ENCODE data around the gene CDH23. TPM values are rescaled to one million over a fixed set of nuclear protein-coding genes. Genes with fewer than 3 reads are reported as not detected.

The CDH23 gene
- total and polyA plus RNA-seq, 9 of the 15 experiments (the other 6 are each of a cell fraction or from before 2014, with no cell fraction given), result 0.18 to 1.2 (median 0.47) TPM

DNA sequence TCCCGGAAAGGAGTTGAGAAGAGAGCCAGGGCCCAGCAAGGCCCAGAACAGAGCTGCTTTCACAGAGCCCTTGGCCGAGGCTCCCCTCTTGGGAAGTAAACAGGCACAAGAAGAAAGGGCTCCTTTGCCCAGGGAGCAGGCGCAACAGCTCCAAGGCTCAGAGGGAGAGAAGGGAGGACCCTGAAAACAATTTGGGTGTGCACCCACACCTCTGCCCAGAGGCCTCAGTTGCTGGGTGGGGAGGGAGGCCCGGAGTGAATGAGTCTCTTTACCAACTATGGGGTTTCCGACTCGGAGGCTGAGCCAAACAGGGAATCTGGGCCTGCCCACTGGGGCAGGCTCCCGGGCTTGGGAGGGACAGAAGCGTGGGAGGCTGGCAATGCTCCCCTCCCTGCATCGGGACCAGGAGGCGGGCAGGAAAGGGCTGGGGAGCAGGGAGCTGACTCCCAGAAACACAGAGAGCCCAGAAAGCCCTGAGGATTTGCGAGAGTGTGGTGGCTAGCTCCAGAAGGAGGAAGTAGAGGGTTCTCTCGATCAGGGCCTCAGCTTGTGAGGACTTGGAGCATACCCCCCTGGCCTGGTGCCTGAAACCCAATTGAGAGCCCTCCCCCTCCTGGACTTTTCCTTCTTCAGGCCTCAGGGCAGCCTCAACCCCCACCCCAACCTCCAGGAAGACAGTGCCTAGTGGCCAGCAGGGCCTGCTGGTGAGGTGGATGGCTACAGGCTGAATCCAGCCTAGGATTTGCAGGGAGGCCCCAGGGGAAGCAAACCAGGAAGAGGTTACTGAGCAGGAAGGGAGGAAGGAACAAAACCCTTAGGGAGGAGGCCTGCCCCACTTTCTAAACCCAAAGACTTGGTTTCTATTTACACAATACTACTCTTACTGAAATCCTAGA, 316.7 kb downstream of the CDH23 start (continued):
- TF ChIP-seq, protein P1, sequence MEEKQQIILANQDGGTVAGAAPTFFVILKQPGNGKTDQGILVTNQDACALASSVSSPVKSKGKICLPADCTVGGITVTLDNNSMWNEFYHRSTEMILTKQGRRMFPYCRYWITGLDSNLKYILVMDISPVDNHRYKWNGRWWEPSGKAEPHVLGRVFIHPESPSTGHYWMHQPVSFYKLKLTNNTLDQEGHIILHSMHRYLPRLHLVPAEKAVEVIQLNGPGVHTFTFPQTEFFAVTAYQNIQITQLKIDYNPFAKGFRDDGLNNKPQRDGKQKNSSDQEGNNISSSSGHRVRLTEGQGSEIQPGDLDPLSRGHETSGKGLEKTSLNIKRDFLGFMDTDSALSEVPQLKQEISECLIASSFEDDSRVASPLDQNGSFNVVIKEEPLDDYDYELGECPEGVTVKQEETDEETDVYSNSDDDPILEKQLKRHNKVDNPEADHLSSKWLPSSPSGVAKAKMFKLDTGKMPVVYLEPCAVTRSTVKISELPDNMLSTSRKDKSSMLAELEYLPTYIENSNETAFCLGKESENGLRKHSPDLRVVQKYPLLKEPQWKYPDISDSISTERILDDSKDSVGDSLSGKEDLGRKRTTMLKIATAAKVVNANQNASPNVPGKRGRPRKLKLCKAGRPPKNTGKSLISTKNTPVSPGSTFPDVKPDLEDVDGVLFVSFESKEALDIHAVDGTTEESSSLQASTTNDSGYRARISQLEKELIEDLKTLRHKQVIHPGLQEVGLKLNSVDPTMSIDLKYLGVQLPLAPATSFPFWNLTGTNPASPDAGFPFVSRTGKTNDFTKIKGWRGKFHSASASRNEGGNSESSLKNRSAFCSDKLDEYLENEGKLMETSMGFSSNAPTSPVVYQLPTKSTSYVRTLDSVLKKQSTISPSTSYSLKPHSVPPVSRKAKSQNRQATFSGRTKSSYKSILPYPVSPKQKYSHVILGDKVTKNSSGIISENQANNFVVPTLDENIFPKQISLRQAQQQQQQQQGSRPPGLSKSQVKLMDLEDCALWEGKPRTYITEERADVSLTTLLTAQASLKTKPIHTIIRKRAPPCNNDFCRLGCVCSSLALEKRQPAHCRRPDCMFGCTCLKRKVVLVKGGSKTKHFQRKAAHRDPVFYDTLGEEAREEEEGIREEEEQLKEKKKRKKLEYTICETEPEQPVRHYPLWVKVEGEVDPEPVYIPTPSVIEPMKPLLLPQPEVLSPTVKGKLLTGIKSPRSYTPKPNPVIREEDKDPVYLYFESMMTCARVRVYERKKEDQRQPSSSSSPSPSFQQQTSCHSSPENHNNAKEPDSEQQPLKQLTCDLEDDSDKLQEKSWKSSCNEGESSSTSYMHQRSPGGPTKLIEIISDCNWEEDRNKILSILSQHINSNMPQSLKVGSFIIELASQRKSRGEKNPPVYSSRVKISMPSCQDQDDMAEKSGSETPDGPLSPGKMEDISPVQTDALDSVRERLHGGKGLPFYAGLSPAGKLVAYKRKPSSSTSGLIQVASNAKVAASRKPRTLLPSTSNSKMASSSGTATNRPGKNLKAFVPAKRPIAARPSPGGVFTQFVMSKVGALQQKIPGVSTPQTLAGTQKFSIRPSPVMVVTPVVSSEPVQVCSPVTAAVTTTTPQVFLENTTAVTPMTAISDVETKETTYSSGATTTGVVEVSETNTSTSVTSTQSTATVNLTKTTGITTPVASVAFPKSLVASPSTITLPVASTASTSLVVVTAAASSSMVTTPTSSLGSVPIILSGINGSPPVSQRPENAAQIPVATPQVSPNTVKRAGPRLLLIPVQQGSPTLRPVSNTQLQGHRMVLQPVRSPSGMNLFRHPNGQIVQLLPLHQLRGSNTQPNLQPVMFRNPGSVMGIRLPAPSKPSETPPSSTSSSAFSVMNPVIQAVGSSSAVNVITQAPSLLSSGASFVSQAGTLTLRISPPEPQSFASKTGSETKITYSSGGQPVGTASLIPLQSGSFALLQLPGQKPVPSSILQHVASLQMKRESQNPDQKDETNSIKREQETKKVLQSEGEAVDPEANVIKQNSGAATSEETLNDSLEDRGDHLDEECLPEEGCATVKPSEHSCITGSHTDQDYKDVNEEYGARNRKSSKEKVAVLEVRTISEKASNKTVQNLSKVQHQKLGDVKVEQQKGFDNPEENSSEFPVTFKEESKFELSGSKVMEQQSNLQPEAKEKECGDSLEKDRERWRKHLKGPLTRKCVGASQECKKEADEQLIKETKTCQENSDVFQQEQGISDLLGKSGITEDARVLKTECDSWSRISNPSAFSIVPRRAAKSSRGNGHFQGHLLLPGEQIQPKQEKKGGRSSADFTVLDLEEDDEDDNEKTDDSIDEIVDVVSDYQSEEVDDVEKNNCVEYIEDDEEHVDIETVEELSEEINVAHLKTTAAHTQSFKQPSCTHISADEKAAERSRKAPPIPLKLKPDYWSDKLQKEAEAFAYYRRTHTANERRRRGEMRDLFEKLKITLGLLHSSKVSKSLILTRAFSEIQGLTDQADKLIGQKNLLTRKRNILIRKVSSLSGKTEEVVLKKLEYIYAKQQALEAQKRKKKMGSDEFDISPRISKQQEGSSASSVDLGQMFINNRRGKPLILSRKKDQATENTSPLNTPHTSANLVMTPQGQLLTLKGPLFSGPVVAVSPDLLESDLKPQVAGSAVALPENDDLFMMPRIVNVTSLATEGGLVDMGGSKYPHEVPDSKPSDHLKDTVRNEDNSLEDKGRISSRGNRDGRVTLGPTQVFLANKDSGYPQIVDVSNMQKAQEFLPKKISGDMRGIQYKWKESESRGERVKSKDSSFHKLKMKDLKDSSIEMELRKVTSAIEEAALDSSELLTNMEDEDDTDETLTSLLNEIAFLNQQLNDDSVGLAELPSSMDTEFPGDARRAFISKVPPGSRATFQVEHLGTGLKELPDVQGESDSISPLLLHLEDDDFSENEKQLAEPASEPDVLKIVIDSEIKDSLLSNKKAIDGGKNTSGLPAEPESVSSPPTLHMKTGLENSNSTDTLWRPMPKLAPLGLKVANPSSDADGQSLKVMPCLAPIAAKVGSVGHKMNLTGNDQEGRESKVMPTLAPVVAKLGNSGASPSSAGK (IDR thresholded peaks at IDR 0.05), result no peak; the same call in 1 of the 2 replicates
- no peak for TF ChIP-seq MCM7 (IDR thresholded peaks at IDR 0.05)
- no peak for TF ChIP-seq MYBL2 (IDR thresholded peaks at IDR 0.05; ENCODE audit: low read depth)
- no peak for TF ChIP-seq MYBL2 (CRISPR knock-in tag; IDR thresholded peaks at IDR 0.05; ENCODE audit: borderline replicate concordance)
- TF ChIP-seq, protein P2, sequence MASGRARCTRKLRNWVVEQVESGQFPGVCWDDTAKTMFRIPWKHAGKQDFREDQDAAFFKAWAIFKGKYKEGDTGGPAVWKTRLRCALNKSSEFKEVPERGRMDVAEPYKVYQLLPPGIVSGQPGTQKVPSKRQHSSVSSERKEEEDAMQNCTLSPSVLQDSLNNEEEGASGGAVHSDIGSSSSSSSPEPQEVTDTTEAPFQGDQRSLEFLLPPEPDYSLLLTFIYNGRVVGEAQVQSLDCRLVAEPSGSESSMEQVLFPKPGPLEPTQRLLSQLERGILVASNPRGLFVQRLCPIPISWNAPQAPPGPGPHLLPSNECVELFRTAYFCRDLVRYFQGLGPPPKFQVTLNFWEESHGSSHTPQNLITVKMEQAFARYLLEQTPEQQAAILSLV (tag; IDR thresholded peaks at IDR 0.05), result no peak
- 0 out of 2 replicates have a peak, but pooled peaks have one; percentile 4 for TF ChIP-seq ESRRB (CRISPR knock-in tag; IDR thresholded peaks at IDR 0.05; ENCODE audit: borderline replicate concordance)
- no peak for TF ChIP-seq ADNP (tag; IDR thresholded peaks at IDR 0.05)
- TF ChIP-seq NFE2 (IDR thresholded peaks at IDR 0.05; ENCODE audit: low read depth), result no peak
- TF ChIP-seq FOXM1 (IDR thresholded peaks at IDR 0.05; ENCODE audit: low read depth), result no peak
- TF ChIP-seq FOXM1 (CRISPR knock-in tag; IDR thresholded peaks at IDR 0.05; ENCODE audit: low read depth), result no peak
- no peak for TF ChIP-seq CBX5 (IDR thresholded peaks at IDR 0.05; ENCODE audit: borderline replicate concordance, low read depth)
